Measurements from ENCODE around the gene DNAH11. TPM values are rescaled to one million over a fixed set of nuclear protein-coding genes. Genes with fewer than 3 reads are reported as not detected.

Gene DNAH11
- total and polyA plus RNA-seq, 8 donors = 0.86 to 7.6 (median 3.5) TPM

GRCh38 chr7:21948887-21949540 lies 406.2 kb downstream of the DNAH11 start:
- peaks cover 0 to 8% of the 10 kb centered on the region in 2 donors for H3K27me3 ChIP-seq
- H3K36me3 ChIP-seq = no peaks in the 10 kb centered on the region
- ATAC-seq (no peak), DNase-seq (no peak)
- peaks cover 0 to 35% of the 10 kb centered on the region in 2 donors for H3K4me1 ChIP-seq
- TF ChIP-seq CTCF (IDR thresholded peaks at IDR 0.05) = no peak
- intact Hi-C loops (cut with DNase I) = no loop called here
- H3K4me3 ChIP-seq = no peak overlapping the region
- H3K27ac ChIP-seq = no peak overlapping the region
- no peaks in the 10 kb centered on the region for H3K9me3 ChIP-seq

Other genes with a start within 250 kb of the DNAH11 start
- gene SP4, start 115.0 kb upstream of the DNAH11 start, total RNA-seq = 1 to 10 TPM; 4.3 to 5.6 TPM
- 10 to 100 TPM in 3 of 6 donors, 1 to 10 TPM in 3; 9.1 to 10.7 (median 9.7) TPM for gene SP4, start 115.0 kb upstream of the DNAH11 start, polyA plus RNA-seq (ENCODE audit: insufficient read length in 6 of 6)

All from left lung (tissue), 10 donors.